Measurements from ENCODE around the gene APBB1IP. TPM values are rescaled to one million over a fixed set of nuclear protein-coding genes. Genes with fewer than 3 reads are reported as not detected.
"Not testable (repeated sequence)": the region's sequence is repeated elsewhere in the genome, so short reads cannot be mapped to it uniquely, and the experiment has no call there.

The APBB1IP gene
- total RNA-seq, 1 donor from 2014 or later = 3.3 TPM

- DNase-seq (no peak), ATAC-seq (ENCODE audit: poor library complexity) (no peak)
- intact Hi-C loops (cut with DNase I) = loop anchor here (5.0 kb wide), 1 partner anchor 743 kb away; no protein-coding TSS in a partner anchor
Measured at GRCh38 chr10:26574783-26575182, 136.6 kb downstream of the APBB1IP start.

DNA sequence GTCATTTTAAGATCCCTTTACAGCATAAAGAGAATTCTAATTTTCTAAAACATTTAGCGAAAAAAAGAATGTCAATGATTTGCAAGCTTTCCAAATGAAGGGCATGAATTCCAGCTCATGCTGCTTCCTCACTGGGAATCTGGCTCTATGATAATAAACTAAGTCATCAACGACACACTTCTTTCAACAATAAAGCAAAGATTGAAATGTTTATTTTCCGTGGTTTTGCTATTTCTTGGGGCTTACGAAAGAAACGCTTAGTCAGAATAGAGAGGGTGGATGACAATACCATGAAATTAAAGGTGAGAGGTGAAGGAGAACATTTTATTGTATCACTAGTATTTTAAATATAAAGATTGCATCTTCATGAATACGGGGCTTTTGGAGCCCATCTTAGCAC lies 140.2 kb downstream of the APBB1IP start:
- intact Hi-C loops (cut with DNase I); DNase-seq; ATAC-seq (ENCODE audit: poor library complexity): not testable (repeated sequence)

- DNase-seq (no peak), ATAC-seq (ENCODE audit: poor library complexity) (no peak)
- intact Hi-C loops (cut with DNase I) = no loop called here
Measured at GRCh38 chr10:26579256-26580063, 141.3 kb downstream of the APBB1IP start.

DNA sequence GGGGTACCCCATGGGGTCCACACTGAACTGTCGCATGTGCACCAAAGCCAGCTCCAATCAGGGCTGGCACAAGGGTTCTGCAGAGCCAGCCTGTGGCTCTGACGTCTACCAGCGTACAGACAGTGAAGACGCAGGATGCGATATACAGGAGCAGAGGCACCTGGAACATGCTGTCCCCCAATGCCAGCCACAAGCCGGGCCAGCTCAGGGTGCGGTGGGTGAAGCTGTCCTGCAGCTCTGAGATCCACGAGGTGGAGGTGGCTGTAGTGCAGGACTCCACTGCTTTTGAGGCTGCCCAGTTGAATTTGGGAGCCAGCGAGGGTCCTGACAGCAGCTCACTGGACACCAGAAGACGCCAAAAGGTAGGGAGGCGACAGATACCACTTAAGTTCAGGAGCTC lies 148.1 kb downstream of the APBB1IP start:
- DNase-seq (no peak), ATAC-seq (ENCODE audit: poor library complexity) (no peak)
- intact Hi-C loops (cut with DNase I) = no loop called here

- no peak for DNase-seq
- intact Hi-C loops (cut with DNase I) = no loop called here
Measured at GRCh38 chr10:26588611-26589010, 150.5 kb downstream of the APBB1IP start.

DNA sequence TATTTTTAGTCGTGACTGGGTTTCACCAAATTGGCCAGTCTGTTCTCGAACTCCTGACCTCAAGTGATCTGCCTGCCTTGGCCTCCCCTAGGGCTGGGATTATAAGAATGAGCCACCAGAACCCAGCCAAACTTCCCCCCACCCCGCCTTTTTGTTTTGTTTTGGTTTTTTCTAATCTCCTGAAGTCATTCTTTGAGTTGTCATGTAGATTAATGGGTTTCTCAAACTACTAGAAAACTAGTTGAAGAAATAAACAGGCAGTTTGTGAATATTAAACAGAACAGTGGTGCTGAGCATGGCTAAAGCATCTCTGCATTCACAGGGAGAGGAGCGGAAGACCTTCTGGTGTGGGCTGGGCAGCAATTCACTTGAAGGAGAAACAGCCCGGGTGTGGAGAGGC lies 151.7 kb downstream of the APBB1IP start:
- DNase-seq; intact Hi-C loops (cut with DNase I); ATAC-seq (ENCODE audit: poor library complexity): not testable (repeated sequence)

More at GRCh38 chr10:26588611-26589010, 150.5 kb downstream of the APBB1IP start:
- ATAC-seq (ENCODE audit: poor library complexity) = no peak

DNA sequence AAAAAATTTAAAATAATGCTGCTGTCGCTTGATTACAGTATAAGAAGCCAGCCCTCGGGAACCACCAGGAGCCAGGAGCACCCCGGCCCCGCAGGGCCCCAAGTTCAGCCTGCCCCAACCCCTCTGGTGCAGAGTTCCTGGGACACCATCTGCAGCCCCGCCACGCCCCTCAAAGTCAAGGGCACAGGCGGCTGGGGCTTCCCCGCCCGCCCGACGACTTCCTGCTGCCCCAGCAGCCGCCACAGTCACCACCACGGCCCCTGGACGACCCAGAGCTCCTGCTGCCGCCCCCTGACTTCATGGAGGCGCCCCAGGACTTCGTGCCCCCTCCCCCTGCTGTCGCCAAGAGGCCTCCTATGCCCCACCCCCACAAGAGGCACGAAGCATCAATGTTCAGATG lies 155.8 kb downstream of the APBB1IP start:
- no peak for DNase-seq
- intact Hi-C loops (cut with DNase I) = no loop called here
- no peak for ATAC-seq (ENCODE audit: poor library complexity)

DNA sequence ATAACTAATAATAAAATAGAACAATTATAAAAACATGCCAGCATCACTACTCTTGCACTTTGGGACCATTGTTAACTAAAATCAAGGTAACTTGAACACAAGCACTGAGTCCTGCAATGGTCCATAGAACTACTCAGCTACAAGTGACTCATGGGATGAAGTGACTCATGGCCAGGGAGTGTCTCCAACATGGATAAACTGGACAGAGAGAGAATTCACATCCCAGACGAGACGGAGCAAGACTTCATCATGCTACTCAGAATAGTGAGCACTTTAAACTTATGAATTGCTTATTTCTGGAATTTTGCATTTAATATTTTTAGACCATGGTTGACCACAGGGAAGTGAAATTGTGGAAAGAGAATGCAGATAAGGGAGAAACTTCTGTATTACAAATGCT lies 165.1 kb downstream of the APBB1IP start:
- intact Hi-C loops (cut with DNase I); ATAC-seq (ENCODE audit: poor library complexity); DNase-seq: not testable (repeated sequence)

- intact Hi-C loops (cut with DNase I); ATAC-seq (ENCODE audit: poor library complexity); DNase-seq: not testable (repeated sequence)
Measured at GRCh38 chr10:26604320-26605093, 166.4 kb downstream of the APBB1IP start.

DNA sequence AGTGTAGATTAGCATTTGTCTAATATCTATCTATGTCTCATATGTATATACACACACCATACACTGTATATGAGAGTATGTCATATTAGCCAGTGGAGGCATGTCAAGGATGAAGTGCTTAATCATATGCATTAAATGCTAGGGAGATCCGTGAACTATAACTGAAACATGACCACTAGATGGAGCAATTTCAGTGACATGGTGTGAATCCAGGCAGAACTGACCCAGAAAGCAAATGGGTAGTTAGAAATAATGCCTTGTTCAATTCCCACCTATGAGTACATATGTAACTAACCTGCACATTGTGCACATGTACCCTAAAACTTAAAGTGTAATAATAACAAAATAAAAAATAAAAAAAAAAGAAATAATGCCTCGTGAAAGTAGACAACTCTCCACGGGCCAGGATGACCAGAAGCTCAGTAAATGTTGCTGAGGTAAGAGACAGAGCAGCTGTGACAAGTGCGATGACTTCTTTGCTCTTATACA lies 168.3 kb downstream of the APBB1IP start:
- ATAC-seq (ENCODE audit: poor library complexity); DNase-seq; intact Hi-C loops (cut with DNase I): not testable (repeated sequence)

GRCh38 chr10:26612151-26612915 lies 174.2 kb downstream of the APBB1IP start:
- ATAC-seq (ENCODE audit: poor library complexity) (no peak), DNase-seq (no peak)
- intact Hi-C loops (cut with DNase I) = no loop called here

Other genes with a start within 250 kb of the APBB1IP start
- gene GAD2, start 221.6 kb upstream of the APBB1IP start, total RNA-seq = not detected

All from Right ventricle myocardium superior (tissue), 1 donor.